BJ (cell line): ENCODE data around the gene CCDC158. TPM values are rescaled to one million over a fixed set of nuclear protein-coding genes. Genes with fewer than 3 reads are reported as not detected.

Experiments used
- CTCF ChIA-PET: fragments of 350-600 bp; formaldehyde crosslinking; extraction: SDS; loops from one replicate; lab custom pipeline; 2021; ENCODE audit warnings: antibody characterized with exemption, inconsistent platforms; lab: Yijun Ruan, JAX
- POLR2A ChIA-PET: fragments of 300-600 bp; sonication (Branson Sonifier 250); formaldehyde crosslinking; extraction: SDS; loops from one replicate; lab custom pipeline; 2021; ENCODE audit warnings: antibody characterized with exemption; lab: Charles Lee
- DNase-seq: peaks from one replicate; pipeline ENCODE4 v3.0.0-alpha.2; 2011; ENCODE audit warnings: low read depth
- H3K27me3 ChIP-seq: 2 replicates; pipeline ENCODE4 v1.6.0; 2011; ENCODE audit warnings: low read length; ENCODE audit not compliant: control insufficient read depth, insufficient read depth
- H3K36me3 ChIP-seq: 2 replicates; pipeline ENCODE4 v1.5.1; 2011; ENCODE audit warnings: low read length; ENCODE audit not compliant: control insufficient read depth, insufficient read depth
- H3K4me3 ChIP-seq: 2 replicates; pipeline ENCODE4 v1.5.1; 2011; ENCODE audit warnings: low read depth, mild to moderate bottlenecking, control low read depth, low read length
- CTCF ChIP-seq: IDR thresholded peaks from 2 replicates; pipeline ENCODE4 v1.5.1; 2011; ENCODE audit warnings: low read depth, mild to moderate bottlenecking, control low read depth, inconsistent platforms, low read length, moderate library complexity; ENCODE audit not compliant: insufficient read depth
- polyA plus RNA-seq: library from polyadenylated mRNA; depleted of rRNA; stranded (reverse); fragments of >200 nt; gene quantifications from 2 replicates; pipeline ENCODE4 v1.2.3, GENCODE V29; 2011

CCDC158 gene
- polyA plus RNA-seq, 1 experiment = 0.11 TPM

DNA sequence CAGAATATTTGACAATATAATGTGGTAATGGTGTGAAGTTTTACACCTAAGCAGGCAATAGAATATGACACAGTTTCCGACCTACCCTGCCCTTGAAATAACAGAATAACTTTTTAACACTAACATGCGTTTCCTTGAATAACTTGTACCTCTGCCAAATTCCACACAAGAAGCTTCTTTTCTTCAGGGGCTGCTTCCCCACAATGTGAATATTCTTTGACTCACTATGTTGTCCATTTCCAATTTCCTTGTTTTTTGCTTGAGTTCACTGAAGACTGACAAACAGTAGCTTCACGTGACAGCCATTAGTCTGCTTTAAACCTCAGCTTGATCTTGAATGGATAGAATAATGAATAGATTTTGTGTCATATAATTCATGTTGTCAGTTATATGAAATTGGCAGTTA lies 28.4 kb upstream of the CCDC158 start:
- no peaks in the 10 kb centered on the region for H3K36me3 ChIP-seq
- DNase-seq = no peak
- POLR2A ChIA-PET = no interaction called here
- no peak for TF ChIP-seq CTCF
- H3K27me3 ChIP-seq = peaks cover 5% of the 10 kb centered on the region
- no peak overlapping the region for H3K4me3 ChIP-seq
- CTCF ChIA-PET = no interaction called here

- Histone ChIP-seq H3K4me3 (no peak overlapping the region), H3K27me3 (peaks cover 5% of the 10 kb centered on the region), H3K36me3 (no peaks in the 10 kb centered on the region)
- ChIA-PET POLR2A (no interaction called here), CTCF (interaction anchor here (1.1 to 1.6 kb wide), 2 partner anchors 9 to 56 kb away, joined by 3 to 6 read pairs; no protein-coding TSS in a partner anchor)
- DNase-seq = no peak
- TF ChIP-seq CTCF = no peak
Measured at GRCh38 chr4:76448211-76448610, 27.3 kb upstream of the CCDC158 start.

- CTCF ChIA-PET = interaction anchor here (0.5 to 1.6 kb wide), 2 partner anchors 57 to 927 kb away, joined by 3 to 6 read pairs; no protein-coding TSS in a partner anchor
- POLR2A ChIA-PET = interaction anchor here (0.6 kb wide), 1 partner anchor 37 kb away, joined by 3 read pairs; no protein-coding TSS in a partner anchor
- Histone ChIP-seq H3K27me3 (peaks cover 5% of the 10 kb centered on the region), H3K36me3 (no peaks in the 10 kb centered on the region), H3K4me3 (no peak overlapping the region)
- no peak for TF ChIP-seq CTCF
- DNase-seq = no peak
Measured at GRCh38 chr4:76447393-76447851, 26.5 kb upstream of the CCDC158 start.

- Histone ChIP-seq H3K36me3 (no peaks in the 10 kb centered on the region), H3K4me3 (no peak overlapping the region), H3K27me3 (peaks cover 5% of the 10 kb centered on the region)
- no peak for DNase-seq
- no peak for TF ChIP-seq CTCF
- ChIA-PET POLR2A (no interaction called here), CTCF (interaction anchor here (1.7 kb wide), 1 partner anchor 10 kb away, joined by 7 read pairs; the partner anchor contains the start of gene SHROOM3)
Measured at GRCh38 chr4:76445911-76446310, 25.0 kb upstream of the CCDC158 start.

GRCh38 chr4:76443376-76443775 lies 22.4 kb upstream of the CCDC158 start:
- no peak for DNase-seq
- ChIA-PET POLR2A (no interaction called here), CTCF (interaction anchor here (1.0 kb wide), 1 partner anchor 13 kb away, joined by 4 read pairs; no protein-coding TSS in a partner anchor)
- H3K36me3 ChIP-seq = no peaks in the 10 kb centered on the region
- no peak overlapping the region for H3K4me3 ChIP-seq
- TF ChIP-seq CTCF = no peak
- peaks cover 8% of the 10 kb centered on the region for H3K27me3 ChIP-seq
